HCT116 (cell line): ENCODE measurements around the gene CCDC87. TPM values are rescaled to one million over a fixed set of nuclear protein-coding genes. Genes with fewer than 3 reads are reported as not detected.

Experiments used
- ATAC-seq: fragments of 200-7000 bp; cut with Tn5 transposase; 2 replicates; pipeline ENCODE4 v1.9.1; 2020; ENCODE audit warnings: mild to moderate bottlenecking, moderate library complexity
- BruUV-seq: library from RNA; stranded (reverse); fragments of 400-500 nt; replicated peaks from 2 replicates; lab custom pipeline; 2021; lab: Mats Ljungman, UMichigan
- CTCF ChIA-PET: fragments of 300-600 bp; sonication (Branson Sonifier 250); formaldehyde crosslinking; loops from one replicate; lab custom pipeline; 2021; ENCODE audit warnings: antibody characterized with exemption; lab: Charles Lee
- POLR2A ChIA-PET: fragments of 300-600, 350-600 bp; sonication (Branson Sonifier 250); formaldehyde crosslinking; loops from one replicate; lab custom pipeline; 2021; ENCODE audit warnings: antibody characterized with exemption; lab: Charles Lee
- RAD21 ChIA-PET, 2 experiments: fragments of 300-600 bp; sonication (Branson Sonifier 250); formaldehyde crosslinking; loops; one replicate each; lab custom pipeline; 2023; ENCODE audit warnings: low total read pairs in 2 of 2; ENCODE audit not compliant: uncharacterized antibody in 2 of 2, unreplicated experiment in 2 of 2, low non-redundant PET in 1 of 2; lab: Charles Lee
- DNase-seq: peaks from one replicate; pipeline ENCODE4 v3.0.0-alpha.2; 2010; ENCODE audit warnings: low read depth, low spot score
- H2AFZ ChIP-seq: fragments of 200-600 bp; shearing (Covaris generic), sonication (generic); 2 replicates; pipeline ENCODE4 v1.6.1; 2017; ENCODE audit warnings: low read depth, mixed run types, mixed read lengths, antibody characterized with exemption, low read length; ENCODE audit not compliant: poor library complexity, severe bottlenecking
- H3K27ac ChIP-seq: 2 replicates; pipeline ENCODE4 v1.5.1; 2012; ENCODE audit warnings: low read depth, low read length
- H3K27me3 ChIP-seq: fragments of 200-600 bp; sonication (generic); 2 replicates; pipeline ENCODE4 v1.6.1; 2016; ENCODE audit warnings: mixed run types, low read length, mixed read lengths; ENCODE audit not compliant: insufficient read depth
- H3K36me3 ChIP-seq, 2 experiments: fragments of 200-500 bp in 1 of 2; fragments of 200-600 bp in 1 of 2; sonication (Bioruptor generic) in 1 of 2; sonication (generic) in 1 of 2; 2 replicates each; pipeline versions ENCODE4 v1.5.1 to v1.6.1; 2014 to 2016; ENCODE audit warnings: low read length in 2 of 2, inconsistent platforms in 1 of 2, mixed read lengths in 1 of 2, mixed run types in 1 of 2; ENCODE audit not compliant: insufficient read depth in 2 of 2, control insufficient read depth in 1 of 2
- H3K4me1 ChIP-seq, 2 experiments: fragments of 200-600 bp in 1 of 2; sonication (generic) in 1 of 2; 2 replicates each; pipeline versions ENCODE4 v1.5.1 to v1.6.1; 2012 to 2017; ENCODE audit warnings: low read length in 2 of 2, inconsistent platforms in 1 of 2, mild to moderate bottlenecking in 1 of 2, mixed read lengths in 1 of 2, mixed run types in 1 of 2, moderate library complexity in 1 of 2; ENCODE audit not compliant: insufficient read depth in 2 of 2, control insufficient read depth in 1 of 2
- H3K4me2 ChIP-seq: fragments of 200-600 bp; sonication (generic); 2 replicates; pipeline ENCODE4 v1.6.1; 2017; ENCODE audit warnings: mixed run types, low read length, mixed read lengths
- H3K4me3 ChIP-seq, 2 experiments: fragments of 200-600 bp in 1 of 2; sonication (generic) in 1 of 2; replicated peaks in 1 of 2; 2 replicates each; pipeline ENCODE4 v1.5.1; 2011 to 2016; ENCODE audit warnings: low read length in 2 of 2, control low read depth in 1 of 2, low read depth in 1 of 2, mild to moderate bottlenecking in 1 of 2, mixed read lengths in 1 of 2, mixed run types in 1 of 2
- H3K79me2 ChIP-seq: fragments of 200-600 bp; sonication (generic); 2 replicates; pipeline ENCODE4 v1.6.1; 2017; ENCODE audit warnings: mild to moderate bottlenecking, mixed run types, low read length, moderate library complexity, mixed read lengths; ENCODE audit not compliant: insufficient read depth
- H3K9ac ChIP-seq: fragments of 200-600 bp; sonication (generic); 2 replicates; pipeline ENCODE4 v1.6.1; 2016; ENCODE audit warnings: low read length, mixed read lengths
- H3K9me2 ChIP-seq: fragments of 200-600 bp; sonication (generic), shearing (Covaris generic); 2 replicates; pipeline ENCODE4 v1.6.1; 2017; ENCODE audit warnings: mixed run types, mild to moderate bottlenecking, moderate library complexity; ENCODE audit not compliant: insufficient read depth
- H3K9me3 ChIP-seq, 2 experiments: fragments of 200-500 bp in 1 of 2; fragments of 200-600 bp in 1 of 2; sonication (Bioruptor generic) in 1 of 2; sonication (generic) in 1 of 2; 2 replicates each; pipeline ENCODE4 v1.6.1; 2014 to 2017; ENCODE audit warnings: low read length in 2 of 2, mixed read lengths in 2 of 2, inconsistent platforms in 1 of 2, low read depth in 1 of 2, mild to moderate bottlenecking in 1 of 2, mixed run types in 1 of 2, moderate library complexity in 1 of 2; ENCODE audit not compliant: control insufficient read depth in 1 of 2, insufficient read depth in 1 of 2
- H4K20me1 ChIP-seq: fragments of 200-600 bp; sonication (generic), shearing (Covaris generic); 2 replicates; pipeline ENCODE4 v1.6.1; 2017; ENCODE audit warnings: mixed run types, mild to moderate bottlenecking, moderate library complexity; ENCODE audit not compliant: insufficient read depth
- CBX3 ChIP-seq: IDR thresholded peaks from 2 replicates; pipeline ENCODE4 v1.6.1; 2012; ENCODE audit warnings: low read depth
- EGR1 ChIP-seq: IDR thresholded peaks from 2 replicates; pipeline ENCODE4 v1.6.1; 2012; ENCODE audit warnings: low read depth
- ELF1 ChIP-seq: IDR thresholded peaks from 2 replicates; pipeline ENCODE4 v1.6.1; 2012; ENCODE audit warnings: low read depth, borderline replicate concordance
- EZH2 ChIP-seq: fragments of 200-600 bp; sonication (generic); IDR thresholded peaks from 2 replicates; pipeline ENCODE4 v1.6.1; 2017; ENCODE audit warnings: antibody characterized with exemption, mixed run types
- JUND ChIP-seq: IDR thresholded peaks from 2 replicates; pipeline ENCODE4 v1.6.1; 2012
- RAD21 ChIP-seq: IDR thresholded peaks from 2 replicates; pipeline ENCODE4 v1.6.1; 2012; ENCODE audit warnings: low read depth, mild to moderate bottlenecking
- SP1 ChIP-seq: IDR thresholded peaks from 2 replicates; pipeline ENCODE4 v1.6.1; 2012; ENCODE audit warnings: low read depth
- YY1 ChIP-seq: IDR thresholded peaks from 2 replicates; pipeline ENCODE4 v1.6.1; 2011; ENCODE audit warnings: low read length, low read depth, moderate library complexity, mild to moderate bottlenecking; ENCODE audit not compliant: insufficient replicate concordance; ENCODE audit errors: extremely low read depth
- ZBTB33 ChIP-seq: IDR thresholded peaks from 2 replicates; pipeline ENCODE4 v1.6.1; 2011; ENCODE audit warnings: mild to moderate bottlenecking, low read length, moderate library complexity; ENCODE audit not compliant: insufficient replicate concordance; ENCODE audit errors: extremely low read depth
- ZFX ChIP-seq: fragments of 450-650 bp; IDR thresholded peaks from 2 replicates; pipeline ENCODE4 v1.6.1; 2017
- intact Hi-C: fragments of 100-400 bp; cut with micrococcal nuclease; formaldehyde crosslinking; loops from 2 replicates; pipeline ENCODE4 v1.10.0; 2022
- total RNA-seq: library from RNA; stranded (reverse); gene quantifications from one replicate; pipeline ENCODE4 v1.2.1, GENCODE V29; 2021; ENCODE audit not compliant: unreplicated experiment
- TF ChIP-seq, protein P1 (sequence below): IDR thresholded peaks from 2 replicates; pipeline ENCODE4 v1.6.1; 2012

Gene CCDC87
- total RNA-seq, 1 experiment from 2014 or later, result 0.39 TPM

GRCh38 chr11:66609721-66610617 is 17.1 kb upstream of the CCDC87 start:
- Histone ChIP-seq H3K4me1 (peaks cover 6 to 23% of the 10 kb centered on the region in 2 experiments; a peak in 3 of 4 replicates), H3K9ac (no peak overlapping the region), H3K9me3 (no peaks in the 10 kb centered on the region), H2AFZ (no peak overlapping the region), H4K20me1 (no peaks in the 10 kb centered on the region), H3K27me3 (no peaks in the 10 kb centered on the region), H3K9me2 (no peaks in the 10 kb centered on the region), H3K4me2 (no peak overlapping the region), H3K4me3 (no peak overlapping the region), H3K36me3 (no peaks in the 10 kb centered on the region; a peak in 2 of 4 replicates), H3K79me2 (no peaks in the 10 kb centered on the region; the same call in 1 of the 2 replicates), H3K27ac (no peak overlapping the region)
- RAD21 ChIA-PET, result no interaction called here
- POLR2A ChIA-PET, result interaction anchor here (1.4 kb wide), 1 partner anchor 17 kb away, joined by 4 read pairs; the partner anchor contains the start of gene CCDC87
- DNase-seq (no peak), ATAC-seq (no peak)
- TF ChIP-seq CBX3 (no peak), RAD21 (no peak), YY1 (no peak), SP1 (no peak), ZFX (no peak), JUND (no peak), EGR1 (no peak), EZH2 (no peak), ELF1 (no peak), ZBTB33 (no peak)
- TF ChIP-seq, protein P1, sequence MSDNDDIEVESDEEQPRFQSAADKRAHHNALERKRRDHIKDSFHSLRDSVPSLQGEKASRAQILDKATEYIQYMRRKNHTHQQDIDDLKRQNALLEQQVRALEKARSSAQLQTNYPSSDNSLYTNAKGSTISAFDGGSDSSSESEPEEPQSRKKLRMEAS, result no peak
- TSS peak; percentile 16 for BruUV-seq
- CTCF ChIA-PET, result no interaction called here
- intact Hi-C loops, result no loop called here
